Measurements from ENCODE around the gene BRIP1.

GRCh38 chr17:61907361-61907760 lies 44.0 kb upstream of the BRIP1 start:
- no peak for TF ChIP-seq EZH2 (IDR thresholded peaks at IDR 0.05; ENCODE audit: insufficient read depth, poor library complexity, severe bottlenecking)
- TF ChIP-seq EZH2phosphoT487 (IDR thresholded peaks at IDR 0.05; ENCODE audit: insufficient read depth, low read depth), result no peak

Data from GM23248 (cell line).